GM19025 (cell line): ENCODE results near the gene RHEB.

Experiments used
- ATAC-seq: cut with Tn5 transposase; IDR thresholded peaks from one replicate; pipeline ENCODE4 v1.9.1; 2021; ENCODE audit warnings: mild to moderate bottlenecking, low read depth, moderate library complexity; ENCODE audit not compliant: unreplicated experiment

Gene RHEB

DNA sequence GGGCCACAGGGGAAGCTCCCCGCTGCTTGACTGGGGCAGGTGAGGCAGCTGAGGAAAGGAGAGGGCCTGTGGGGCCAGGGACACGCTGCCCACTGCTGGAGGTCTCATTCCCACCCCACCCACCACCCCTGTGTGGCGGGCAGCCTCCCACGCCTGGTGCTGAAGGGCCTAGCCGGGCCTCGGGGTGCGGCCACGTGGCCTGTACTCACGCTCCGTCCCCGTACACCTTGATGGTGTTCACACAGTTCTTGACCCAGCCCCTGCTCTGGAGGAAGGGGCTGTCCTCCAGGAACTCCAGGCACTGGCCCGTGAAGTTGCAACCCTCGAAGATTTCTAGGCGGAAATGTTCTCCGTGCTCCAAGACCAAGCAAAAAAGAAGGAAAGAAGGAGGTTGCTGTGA, 83.7 kb downstream of the RHEB start:
- no peak for ATAC-seq

DNA sequence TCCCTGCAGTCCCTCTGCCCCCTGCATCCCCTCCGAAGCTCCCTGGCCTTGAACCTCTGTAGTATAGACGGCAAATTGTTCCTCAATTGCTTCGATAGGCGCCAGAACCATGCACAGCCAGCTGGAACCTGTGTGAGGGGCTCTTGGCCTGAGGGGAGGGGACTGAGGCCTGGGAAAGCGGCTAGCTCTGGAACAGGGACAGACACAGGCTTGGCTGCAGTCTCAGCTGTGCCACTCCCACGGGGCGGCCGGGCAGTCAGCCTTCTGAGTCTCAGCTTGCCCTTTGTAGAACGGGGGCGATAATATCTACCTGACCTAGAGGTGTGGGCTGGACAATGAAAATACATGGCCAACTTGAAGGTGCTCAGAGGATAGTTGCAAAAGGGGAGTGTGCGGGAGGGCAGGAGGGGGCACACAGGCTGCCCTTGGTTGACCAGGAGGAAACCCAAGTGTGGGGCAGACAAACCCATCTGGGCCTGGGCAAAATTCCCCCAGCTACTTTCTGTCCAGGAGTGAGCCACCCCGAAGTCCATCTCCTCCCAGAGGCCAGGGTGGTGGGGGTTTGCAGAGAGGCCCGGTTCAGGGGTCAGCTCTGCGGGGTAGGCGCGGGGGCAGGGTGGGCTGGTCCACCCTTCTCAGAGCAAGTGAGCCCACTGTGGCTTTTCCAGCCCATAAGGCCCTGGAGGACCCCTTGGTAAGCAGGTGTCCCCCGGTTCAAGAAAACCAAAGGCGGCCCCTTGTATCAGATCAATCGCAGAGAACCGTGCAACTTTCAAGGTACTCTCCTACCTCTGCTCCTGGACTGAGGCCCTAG, 84.4 kb downstream of the RHEB start:
- no peak for ATAC-seq

DNA sequence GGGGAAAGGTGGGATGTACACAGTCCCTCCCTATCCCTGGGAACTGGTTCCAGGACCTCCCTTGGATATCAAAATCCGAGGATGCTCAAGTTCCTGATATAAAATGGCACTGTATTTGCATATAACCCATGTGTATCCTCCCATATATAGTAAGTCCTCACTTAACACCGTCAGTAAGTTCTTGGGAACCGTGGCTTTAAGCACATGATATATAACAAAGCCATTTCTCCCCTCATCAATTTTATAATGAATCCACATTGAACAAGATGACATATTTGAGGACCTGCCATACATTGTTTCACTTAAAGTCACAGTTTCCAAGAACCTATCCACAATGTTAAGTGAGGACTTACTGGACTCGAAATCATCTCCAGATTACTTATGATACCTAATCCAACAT, 85.1 kb downstream of the RHEB start:
- ATAC-seq, result no peak

DNA sequence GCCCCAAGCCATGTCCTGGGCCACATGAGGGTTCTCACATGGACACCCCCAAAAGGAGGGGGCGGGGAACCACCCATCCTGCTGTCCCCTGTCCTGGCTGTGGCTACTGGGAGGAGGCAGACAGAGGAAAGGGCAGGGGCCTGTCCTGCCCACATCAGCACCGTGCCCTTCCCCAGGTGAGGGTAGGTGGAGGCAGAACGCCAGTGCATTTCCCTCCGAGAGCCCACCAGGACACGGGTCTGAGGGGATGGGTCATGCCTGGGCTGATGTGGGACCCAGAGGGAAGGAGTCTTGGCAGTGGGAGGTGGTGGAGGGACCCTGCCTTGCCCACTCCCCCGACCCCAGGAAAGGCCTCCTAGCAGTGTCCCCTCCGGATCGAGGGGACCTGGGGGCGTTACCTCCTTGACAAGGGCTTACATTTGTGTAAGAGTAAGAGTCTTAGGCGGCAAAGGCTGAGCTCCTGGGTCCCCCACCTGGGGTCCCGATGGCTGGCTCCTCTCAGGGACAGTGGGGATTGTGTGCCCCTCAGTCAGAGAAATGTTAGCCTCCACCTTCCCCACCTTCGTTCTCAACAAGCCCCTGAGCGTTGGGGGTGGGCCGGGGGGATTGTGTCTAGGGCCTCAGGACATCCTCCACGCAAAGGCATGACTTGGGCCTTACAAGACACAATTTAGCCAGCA, 85.8 kb downstream of the RHEB start:
- ATAC-seq, result no peak

DNA sequence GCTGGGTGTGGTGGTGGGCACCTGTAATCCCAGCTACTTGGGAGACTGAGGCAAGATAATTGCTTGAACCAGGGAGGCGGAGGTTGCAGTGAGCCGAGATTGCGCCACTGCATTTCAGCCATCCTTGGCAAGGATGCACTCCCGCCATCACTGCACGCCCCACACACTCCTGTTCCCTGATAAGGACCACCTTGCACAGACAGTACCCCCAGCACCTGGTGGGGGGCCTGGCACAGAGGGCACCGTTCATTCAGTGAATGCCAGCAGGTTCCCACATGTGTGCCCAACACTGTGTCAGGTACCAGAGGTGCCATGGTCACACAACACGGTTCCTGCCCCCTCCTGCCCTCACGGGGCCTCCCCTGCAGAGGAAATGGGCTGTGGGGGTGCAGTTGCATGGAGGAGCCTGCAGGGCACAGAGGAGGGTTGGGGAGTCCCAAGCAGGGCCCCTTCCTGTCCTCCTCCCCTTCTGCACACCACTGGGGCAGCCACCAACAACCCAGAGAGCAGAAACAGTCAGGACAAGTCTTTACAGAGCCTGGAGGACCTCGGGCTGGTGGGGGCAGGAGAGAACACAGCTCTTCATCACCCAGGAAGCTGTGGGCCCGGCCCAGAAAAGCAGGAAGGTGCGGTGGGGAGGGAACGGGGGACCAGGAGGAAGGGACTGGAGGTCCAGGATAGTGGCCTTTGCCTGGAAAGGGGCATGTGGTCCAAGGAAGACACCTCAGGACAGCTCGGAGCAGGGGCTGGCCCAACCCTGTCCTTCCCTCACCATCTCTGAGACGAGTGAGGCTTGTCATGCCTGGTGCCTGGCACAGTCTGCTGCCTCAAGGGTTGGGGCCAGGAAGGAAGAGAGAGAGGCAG, 86.8 kb downstream of the RHEB start:
- ATAC-seq, result peak; percentile 67

DNA sequence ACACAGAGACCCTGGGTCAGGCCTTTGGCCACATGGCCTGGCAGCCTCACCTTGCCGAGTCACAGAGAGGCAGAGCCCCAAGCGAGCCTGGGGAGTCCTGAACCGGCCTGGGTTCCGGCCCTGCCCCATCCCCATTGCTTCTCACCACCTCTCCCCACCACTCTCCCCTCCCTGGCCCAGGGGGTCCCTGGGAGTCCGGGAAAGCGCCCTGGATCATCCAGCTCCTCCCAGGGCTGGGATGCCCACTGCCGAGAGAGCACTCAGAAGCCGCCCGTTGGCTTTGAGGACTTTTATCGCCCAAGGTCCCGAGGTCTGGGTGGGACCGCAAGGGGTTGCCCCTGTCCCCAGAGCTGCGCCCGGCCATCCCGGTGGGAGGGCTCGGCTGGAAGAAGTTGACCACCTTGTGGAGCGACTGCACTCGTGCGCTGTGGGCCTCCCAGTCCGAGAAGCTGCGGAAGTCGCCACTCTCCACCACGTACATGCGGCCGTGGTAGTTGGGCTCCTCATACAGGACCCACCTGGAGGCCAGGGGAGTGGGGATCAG, 87.9 kb downstream of the RHEB start:
- ATAC-seq, result no peak

DNA sequence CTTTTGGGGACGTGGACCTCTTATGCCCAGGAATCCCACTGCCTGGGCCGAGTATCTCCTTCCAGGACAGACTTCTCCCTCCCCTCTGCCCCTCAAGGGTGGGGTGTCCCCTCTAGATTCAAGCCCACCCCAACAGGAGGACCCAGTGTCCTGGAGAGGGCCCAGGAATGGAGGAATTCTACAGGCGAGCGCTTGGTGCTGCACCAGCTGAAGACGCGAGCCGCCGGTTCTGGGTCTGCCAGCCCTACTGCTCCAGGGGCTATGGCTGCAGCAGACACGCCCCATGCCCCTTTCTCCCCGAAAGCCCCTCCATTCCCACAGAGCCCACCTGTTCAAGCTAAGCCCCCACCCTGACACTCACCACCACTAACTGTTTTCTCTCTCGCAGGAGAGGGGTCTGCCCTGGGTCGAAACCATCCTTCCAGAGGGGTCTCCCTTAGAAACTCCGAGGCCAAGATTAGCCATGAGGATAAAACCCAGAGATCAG, 88.4 kb downstream of the RHEB start:
- ATAC-seq, result no peak

DNA sequence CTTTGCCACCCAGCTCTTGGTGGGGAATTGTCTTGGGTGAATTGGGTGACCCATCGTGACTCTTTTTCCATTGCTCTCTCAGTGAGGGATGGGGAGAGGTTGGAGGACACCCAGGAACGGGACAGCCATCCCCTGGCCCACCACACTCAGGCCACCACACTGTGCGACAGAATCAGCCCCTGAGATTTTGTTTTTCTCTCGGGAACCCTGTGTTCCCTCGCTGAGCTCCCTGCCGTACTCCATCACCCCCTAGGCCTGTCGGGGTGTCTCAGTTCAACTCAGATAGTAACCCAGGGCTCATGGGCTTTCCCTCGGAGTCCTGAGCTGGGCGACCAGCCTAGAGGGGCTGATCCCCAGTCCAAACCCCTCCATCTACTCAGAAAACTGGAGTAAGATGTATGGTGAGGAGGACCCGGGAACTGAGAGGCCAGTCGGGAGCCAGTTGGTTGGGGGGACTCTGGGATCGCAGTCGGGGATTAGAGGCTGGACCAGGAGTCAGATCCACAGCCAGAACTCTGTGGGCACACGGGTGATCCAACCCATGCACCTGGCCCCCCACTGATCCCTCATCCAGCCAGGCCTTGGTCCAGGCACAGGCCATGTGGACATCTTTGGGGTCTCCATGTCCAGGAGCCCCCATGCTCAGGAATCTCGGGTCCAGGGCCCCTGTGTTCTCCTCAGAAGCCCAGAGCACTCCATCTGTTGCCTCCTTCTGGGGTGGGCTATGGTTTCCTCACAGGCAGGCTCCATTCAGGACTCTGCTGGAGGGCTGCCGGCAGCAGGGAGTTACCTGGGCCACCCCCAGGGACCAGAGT, 89.1 kb downstream of the RHEB start:
- ATAC-seq, result no peak

DNA sequence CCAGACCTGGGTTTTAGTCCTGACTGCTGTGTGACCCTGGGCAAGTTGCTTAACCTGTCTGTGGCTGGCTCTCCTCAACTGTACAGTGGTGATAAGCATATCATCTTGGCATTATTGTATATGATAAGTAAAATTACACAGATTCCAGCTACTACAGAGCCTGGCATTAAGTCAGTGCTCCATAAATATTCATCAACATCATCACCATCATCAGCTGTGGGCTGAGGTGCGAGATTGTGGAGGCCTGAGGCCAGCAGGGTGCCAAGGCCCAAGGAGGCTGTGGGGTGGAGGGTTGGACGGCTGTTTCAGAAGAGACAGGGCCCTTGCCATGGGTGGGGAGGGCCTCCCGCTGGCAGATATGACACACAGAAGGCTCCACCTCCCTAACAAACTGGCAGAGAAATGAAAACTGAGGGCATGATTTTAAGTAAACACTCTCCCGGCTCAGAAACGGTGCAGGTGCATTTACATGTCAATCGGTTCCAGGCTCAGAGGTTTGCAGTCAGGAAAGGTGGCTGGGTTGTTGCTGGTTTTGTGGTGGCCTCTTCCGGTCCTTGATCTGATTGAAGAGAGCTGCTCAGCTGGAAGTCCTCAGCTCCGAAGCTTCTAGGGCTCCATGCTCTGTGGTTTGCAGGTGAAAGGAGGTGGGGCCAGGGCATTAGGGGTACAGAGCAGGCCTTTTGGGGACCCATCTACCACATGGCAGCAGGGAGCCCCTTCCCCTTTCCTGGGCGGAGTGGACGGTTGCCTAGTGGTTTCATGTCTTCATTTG, 89.9 kb downstream of the RHEB start:
- no peak for ATAC-seq

DNA sequence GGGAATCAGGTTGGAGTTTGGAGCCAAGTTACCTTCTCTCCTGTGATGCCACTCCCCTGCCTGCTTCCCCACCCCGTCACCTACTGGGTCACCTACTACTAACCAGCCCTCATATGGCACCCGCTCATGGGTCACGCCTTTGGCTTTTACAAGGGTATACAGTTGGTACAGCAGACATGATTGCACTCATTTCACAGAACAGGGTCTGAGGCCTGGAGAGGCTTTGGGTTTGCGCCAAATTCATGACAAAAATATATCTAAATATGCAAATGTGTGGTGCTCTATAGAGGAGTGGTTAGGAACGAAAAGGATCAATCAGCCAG, 90.5 kb downstream of the RHEB start:
- no peak for ATAC-seq

DNA sequence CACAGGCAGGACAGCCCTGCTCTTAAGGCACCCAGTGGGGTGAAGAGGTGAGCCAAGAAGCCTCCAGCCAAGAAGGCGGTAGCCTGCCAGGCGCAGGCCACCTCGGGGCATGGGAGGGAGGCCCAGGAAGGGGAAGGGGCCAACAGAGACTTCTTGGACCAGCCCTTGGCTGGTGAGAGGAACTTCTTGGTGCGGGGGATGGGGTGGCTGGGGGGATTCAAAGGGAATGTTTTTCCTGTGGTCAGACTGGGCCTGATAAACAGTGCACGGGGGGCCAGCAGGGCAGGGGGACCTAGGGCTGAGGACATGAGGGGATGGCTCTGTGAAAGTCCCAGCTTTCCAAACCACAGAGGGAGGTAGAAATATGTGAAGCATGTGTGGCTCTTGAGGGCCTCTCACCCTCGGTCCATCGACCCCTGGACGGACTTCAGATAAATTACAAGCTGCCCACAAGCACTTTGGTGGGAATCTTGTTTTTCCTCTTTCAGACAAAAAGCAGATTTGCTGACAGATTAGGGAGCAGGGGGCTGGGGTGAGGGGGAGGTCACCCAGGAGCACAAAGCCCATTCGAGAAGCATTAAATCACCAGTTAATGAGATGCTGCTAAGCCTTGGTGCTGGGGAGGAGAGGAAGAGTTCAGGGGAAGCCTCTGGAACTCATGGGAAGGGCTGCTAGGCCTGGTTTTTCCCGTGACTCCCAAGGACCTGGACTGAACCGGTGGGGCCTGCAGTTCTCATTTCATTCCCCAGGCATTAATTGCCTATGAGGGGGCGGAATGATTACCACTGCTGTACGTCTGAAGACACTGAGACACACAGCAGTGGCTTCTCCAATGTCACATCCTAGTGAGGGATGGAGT, 91.1 kb downstream of the RHEB start:
- no peak for ATAC-seq

DNA sequence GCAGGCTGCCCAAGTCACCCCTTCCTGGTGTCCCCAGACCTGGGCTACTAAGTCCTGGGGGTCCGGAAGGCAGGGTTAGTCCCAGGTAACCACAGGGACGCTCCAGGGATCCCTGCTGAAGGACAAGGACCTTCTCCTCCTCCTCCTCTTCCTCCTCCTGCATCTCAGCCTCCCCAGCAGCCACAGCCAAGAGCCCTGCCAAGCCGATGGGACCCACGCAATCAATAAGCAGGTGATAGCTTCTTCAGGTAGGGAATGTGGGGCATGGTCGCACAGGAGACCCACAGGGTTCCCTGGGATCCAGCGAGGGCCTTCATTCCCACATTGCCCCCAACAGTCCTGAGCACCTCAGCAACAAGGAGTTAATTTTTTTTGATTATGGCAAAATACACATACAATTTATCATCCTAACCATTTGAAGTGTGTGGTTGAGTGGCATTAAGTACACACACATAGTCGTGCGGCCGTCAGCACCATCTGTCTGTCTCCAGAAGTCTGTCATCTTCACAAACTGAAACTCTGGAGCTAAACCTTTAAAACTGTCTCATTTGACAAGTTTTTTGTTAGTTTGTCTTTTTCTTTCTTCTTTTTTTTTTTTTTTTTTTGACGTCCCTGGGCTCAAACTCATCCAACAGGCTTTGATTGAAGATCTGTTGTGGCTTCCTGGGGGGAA, 91.9 kb downstream of the RHEB start:
- ATAC-seq, result no peak

DNA sequence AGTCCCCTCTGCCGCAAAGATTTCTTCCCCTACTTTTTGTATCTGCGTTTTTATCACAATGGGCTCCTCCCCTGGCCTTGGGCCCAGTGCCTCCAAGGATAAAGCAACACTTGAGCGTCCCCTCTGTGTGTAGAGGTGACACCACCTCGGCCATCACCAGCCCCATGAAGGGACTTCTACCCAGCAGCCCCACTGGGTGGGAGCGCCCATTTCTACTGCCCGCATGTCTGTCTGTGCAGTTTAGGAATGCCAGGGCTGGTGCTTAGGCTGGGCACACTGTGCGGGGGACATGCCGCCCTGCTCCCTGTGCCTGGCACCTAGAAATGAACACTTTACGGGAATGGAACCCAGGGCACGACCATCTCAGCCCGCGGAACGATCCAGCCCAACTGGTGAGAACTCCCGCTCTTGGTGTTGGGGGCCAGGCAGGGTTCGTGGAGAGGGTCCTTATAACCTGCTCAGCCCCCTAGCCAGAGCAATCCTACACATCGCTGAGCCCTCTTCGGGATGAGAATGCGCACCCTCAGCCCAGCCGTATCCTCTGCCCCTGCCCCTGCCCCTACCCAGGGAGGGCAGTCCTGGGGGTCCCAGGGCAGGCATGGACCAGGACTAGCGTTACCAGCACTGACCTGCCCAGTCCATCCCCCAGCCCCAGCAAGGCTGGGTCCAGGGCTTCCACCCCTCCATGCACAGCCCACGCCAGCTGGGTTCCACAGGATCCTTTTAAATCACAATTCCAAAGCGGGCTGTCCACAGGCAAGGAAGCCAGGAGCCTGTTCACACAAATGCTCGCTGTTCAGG, 92.6 kb downstream of the RHEB start:
- no peak for ATAC-seq

DNA sequence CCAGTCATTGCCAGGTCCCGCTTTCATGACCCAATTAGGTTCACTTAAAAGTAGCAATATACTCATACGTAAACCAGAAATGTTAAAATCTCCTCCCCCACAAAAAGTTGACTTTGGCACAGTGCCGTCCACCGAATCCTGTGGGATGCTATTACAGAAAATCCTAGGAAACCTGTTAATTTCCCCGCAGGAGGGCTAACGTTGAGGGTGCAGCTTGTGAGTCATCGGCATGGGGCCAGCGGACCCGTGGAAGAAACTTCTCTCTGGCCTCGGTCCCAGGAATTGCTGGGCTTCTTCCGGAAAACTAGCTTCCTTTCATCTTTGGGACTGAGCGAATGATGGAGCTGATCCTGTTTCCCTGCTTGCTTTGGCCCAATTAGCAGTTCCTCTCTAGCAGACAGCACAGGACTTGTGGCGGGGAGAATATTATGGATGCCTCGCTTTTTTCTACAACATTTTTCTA, 93.2 kb downstream of the RHEB start:
- ATAC-seq, result no peak

DNA sequence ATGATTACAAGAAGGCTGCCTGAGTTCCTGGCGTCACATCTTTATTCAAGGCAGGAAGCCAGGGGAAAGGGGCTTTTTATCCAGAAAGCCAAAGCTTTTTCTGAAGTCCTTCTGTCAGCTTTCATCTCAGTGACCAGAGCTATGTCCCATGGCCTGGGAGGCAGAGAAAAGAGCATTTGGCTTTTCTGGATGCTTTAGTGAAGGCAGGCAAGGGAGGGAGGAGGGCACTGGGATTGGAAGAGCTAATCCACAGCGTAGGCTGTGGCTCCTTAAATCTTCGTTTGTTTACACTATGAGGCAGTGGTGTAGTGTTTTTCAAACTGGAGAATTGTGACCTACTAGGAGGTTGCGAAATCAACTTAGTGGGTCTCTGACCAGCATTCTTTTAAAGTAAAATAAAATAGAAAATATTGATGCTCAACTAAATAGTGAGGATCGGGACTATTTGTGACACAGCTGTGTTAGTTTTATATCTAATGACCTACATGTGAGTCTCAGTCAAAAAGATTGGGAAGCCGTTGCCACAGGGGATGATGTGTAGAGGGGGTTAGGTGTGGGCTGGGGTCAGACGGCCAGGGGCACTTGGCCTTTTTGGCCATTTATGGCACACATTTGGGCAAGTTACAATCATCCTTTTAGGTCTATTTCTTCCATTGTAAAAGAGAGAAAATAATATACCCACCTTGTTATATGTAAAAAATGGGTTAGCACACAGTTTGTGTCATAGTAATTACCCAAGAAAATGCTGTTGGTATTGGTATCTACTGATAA, 93.8 kb downstream of the RHEB start:
- ATAC-seq, result no peak

DNA sequence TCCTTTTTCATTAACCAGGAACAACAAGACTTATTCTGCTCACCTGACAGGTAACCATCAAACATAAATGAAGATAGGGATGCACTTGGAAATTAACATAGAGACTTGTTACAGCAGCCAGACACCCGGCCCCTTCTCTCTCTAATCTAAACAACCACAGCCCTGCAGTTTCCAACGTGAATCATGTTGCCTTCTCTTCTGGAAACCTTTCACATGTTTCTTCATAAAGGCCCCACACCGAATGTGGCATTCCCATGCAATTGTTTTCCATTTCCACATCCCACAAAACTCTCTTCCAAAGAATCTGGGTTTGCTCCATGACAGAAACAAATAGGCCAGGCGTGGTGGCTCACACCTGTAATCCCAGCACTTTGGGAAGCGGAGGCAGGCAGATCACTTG, 94.9 kb downstream of the RHEB start:
- ATAC-seq, result no peak
